Activated T-cell treated with anti-CD3 and anti-CD28 coated beads, Interleukin-2, amount 50 U/mL, for 72 hours (primary cell): Measurements from ENCODE around the gene TLE3. TPM values are rescaled to one million over a fixed set of nuclear protein-coding genes. Genes with fewer than 3 reads are reported as not detected.

Experiments used
- ATAC-seq, 2 donors: fragments of 150-1000 bp; cut with Tn5 transposase; replicated peaks in 1 of 2; 2 replicates each; pipeline ENCODE4 v1.10.0; 2021; ENCODE audit warnings: moderate library complexity in 2 of 2, mild to moderate bottlenecking in 1 of 2
- DNase-seq, 2 donors: peaks; one replicate each; pipeline ENCODE4 v3.0.0; 2021 to 2022; ENCODE audit warnings: mixed read lengths in 1 of 2
- H3K27ac Mint-ChIP-seq: one replicate; pipeline ENCODE4 v1.8.0; 2022; ENCODE audit warnings: mild to moderate bottlenecking, moderate library complexity, mixed read lengths
- H3K27me3 Mint-ChIP-seq: one replicate; pipeline ENCODE4 v1.8.0; 2022; ENCODE audit warnings: low read depth, mixed read lengths
- H3K36me3 Mint-ChIP-seq, 2 donors: one replicate each; pipeline ENCODE4 v1.8.0; 2022; ENCODE audit warnings: mixed read lengths in 2 of 2, mild to moderate bottlenecking in 1 of 2; ENCODE audit not compliant: insufficient read depth in 2 of 2
- H3K4me1 Mint-ChIP-seq: one replicate; pipeline ENCODE4 v1.8.0; 2022; ENCODE audit warnings: low read depth, mixed read lengths
- H3K4me3 Mint-ChIP-seq, 2 donors: one replicate each; pipeline ENCODE4 v1.8.0; 2022; ENCODE audit warnings: mild to moderate bottlenecking in 2 of 2, mixed read lengths in 2 of 2, moderate library complexity in 2 of 2
- H3K9me3 Mint-ChIP-seq, 2 donors: one replicate each; pipeline ENCODE4 v1.8.0; 2022; ENCODE audit warnings: mixed read lengths in 2 of 2
- total RNA-seq, 2 donors: library from RNA; stranded (reverse); gene quantifications; one replicate each; pipeline ENCODE4 v1.2.3, GENCODE V29; 2022

The TLE3 gene
- total RNA-seq, 2 donors from 2014 or later, result 84.6 to 112 TPM

DNA sequence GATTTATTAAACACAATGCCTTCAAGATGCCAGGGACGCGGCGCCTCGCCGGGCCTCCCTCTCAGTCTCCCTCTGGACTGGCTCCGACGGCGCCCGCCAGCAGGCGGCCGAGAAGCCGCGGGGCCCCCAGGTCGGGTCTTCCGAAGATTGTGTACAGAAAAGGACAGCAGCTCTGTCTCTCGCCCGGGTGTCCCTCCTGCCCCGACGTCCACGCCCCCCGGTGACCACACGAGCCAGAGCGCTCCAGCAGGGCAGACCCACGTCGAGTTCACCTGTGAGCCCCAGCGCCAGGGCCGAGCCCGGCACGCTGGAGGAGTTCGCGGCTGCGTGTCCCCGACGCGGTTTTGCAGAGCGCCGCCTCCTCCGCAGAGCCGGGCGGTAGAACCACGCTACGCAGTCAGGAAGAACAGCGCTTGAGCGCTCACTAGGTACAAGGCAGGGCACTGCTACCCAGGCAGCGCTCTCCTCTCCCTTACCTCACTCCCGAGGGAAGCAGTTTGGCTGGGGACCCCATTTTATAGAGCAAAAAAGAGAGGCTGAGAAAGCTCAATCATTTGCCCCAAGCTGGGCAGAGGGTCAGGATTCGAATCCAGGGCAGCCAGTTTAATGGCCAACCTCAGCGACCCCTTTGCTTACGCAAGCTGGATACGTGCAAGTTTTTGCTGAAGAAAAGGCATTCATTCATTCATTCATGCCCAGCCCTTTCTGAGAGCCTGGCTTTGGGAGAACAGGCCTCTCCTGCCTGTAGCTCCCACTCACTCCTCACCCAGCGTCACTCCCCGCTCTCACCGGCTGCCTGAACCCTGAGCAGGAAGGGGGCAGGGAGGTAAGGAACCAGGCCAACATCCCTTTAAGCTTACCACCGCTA is 3.0 kb upstream of the TLE3 start:
- Mint-ChIP-seq H3K4me1 (peaks cover 40% of the 10 kb centered on the region), H3K27me3 (peaks cover 28% of the 10 kb centered on the region), H3K4me3 (peak overlapping the region; percentile 92 to 99), H3K27ac (no peak overlapping the region), H3K36me3 (peaks cover 3 to 5% of the 10 kb centered on the region in 2 donors), H3K9me3 (no peaks in the 10 kb centered on the region)
- peak; percentile 29 to 34 for ATAC-seq
- peak; percentile 74 to 75 for DNase-seq

GRCh38 chr15:70099967-70100473 is 2.3 kb upstream of the TLE3 start:
- Mint-ChIP-seq H3K36me3 (peaks cover 5% of the 10 kb centered on the region in 2 donors), H3K4me3 (peak overlapping the region; percentile 92 to 99), H3K27ac (peak overlapping the region; percentile 99), H3K27me3 (peaks cover 28% of the 10 kb centered on the region), H3K4me1 (peaks cover 43% of the 10 kb centered on the region), H3K9me3 (no peaks in the 10 kb centered on the region)
- ATAC-seq, result no peak
- peak in 1 of 2 donors; percentile 31 for DNase-seq

GRCh38 chr15:70099167-70099966 is 1.6 kb upstream of the TLE3 start:
- Mint-ChIP-seq H3K4me1 (peaks cover 50% of the 10 kb centered on the region), H3K9me3 (no peaks in the 10 kb centered on the region), H3K27me3 (peaks cover 23% of the 10 kb centered on the region), H3K36me3 (peaks cover 5 to 6% of the 10 kb centered on the region in 2 donors), H3K4me3 (peak overlapping the region; percentile 92 to 99), H3K27ac (peak overlapping the region; percentile 99)
- DNase-seq, result peak; percentile 100
- ATAC-seq, result peak; percentile 69 to 70

- DNase-seq (peak; percentile 33 to 55), ATAC-seq (no peak)
- H3K27ac Mint-ChIP-seq, result peak overlapping the region; percentile 47
- peak overlapping the region; percentile 92 to 99 for H3K4me3 Mint-ChIP-seq
- H3K27me3 Mint-ChIP-seq, result peaks cover 21% of the 10 kb centered on the region
- H3K9me3 Mint-ChIP-seq, result no peaks in the 10 kb centered on the region
- peaks cover 6 to 9% of the 10 kb centered on the region in 2 donors for H3K36me3 Mint-ChIP-seq
- H3K4me1 Mint-ChIP-seq, result peaks cover 57% of the 10 kb centered on the region
These were observed 897 bp upstream of the TLE3 start for GRCh38 chr15:70098461-70099166.

GRCh38 chr15:70098153-70098460 is 390 bp upstream of the TLE3 start:
- DNase-seq, result no peak
- peak overlapping the region; percentile 87 for H3K27ac Mint-ChIP-seq
- no peaks in the 10 kb centered on the region for H3K9me3 Mint-ChIP-seq
- H3K4me1 Mint-ChIP-seq, result peaks cover 58% of the 10 kb centered on the region
- H3K36me3 Mint-ChIP-seq, result peaks cover 10 to 12% of the 10 kb centered on the region in 2 donors
- peak overlapping the region; percentile 92 to 99 for H3K4me3 Mint-ChIP-seq
- no peak for ATAC-seq
- peaks cover 18% of the 10 kb centered on the region for H3K27me3 Mint-ChIP-seq

DNA sequence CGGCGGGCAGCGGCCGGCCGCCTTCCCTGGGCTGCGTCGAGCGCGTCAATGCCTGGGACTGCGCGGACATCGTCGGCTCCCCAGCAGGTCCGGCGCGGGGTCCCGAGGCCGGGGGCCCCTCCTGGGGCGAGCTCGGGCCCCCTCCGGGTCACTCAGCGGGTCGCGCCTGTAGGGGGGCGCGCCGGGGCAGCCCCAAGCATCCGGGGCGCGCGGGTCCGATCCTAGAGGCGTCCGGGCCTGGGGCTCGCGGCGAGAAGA is 725 bp downstream of the TLE3 start:
- H3K9me3 Mint-ChIP-seq, result no peaks in the 10 kb centered on the region
- ATAC-seq, result no peak
- H3K4me3 Mint-ChIP-seq, result peak overlapping the region; percentile 92 to 99
- H3K27me3 Mint-ChIP-seq, result peaks cover 7% of the 10 kb centered on the region
- H3K4me1 Mint-ChIP-seq, result peaks cover 61% of the 10 kb centered on the region
- H3K27ac Mint-ChIP-seq, result no peak overlapping the region
- DNase-seq, result no peak
- H3K36me3 Mint-ChIP-seq, result peaks cover 10 to 19% of the 10 kb centered on the region in 2 donors

DNA sequence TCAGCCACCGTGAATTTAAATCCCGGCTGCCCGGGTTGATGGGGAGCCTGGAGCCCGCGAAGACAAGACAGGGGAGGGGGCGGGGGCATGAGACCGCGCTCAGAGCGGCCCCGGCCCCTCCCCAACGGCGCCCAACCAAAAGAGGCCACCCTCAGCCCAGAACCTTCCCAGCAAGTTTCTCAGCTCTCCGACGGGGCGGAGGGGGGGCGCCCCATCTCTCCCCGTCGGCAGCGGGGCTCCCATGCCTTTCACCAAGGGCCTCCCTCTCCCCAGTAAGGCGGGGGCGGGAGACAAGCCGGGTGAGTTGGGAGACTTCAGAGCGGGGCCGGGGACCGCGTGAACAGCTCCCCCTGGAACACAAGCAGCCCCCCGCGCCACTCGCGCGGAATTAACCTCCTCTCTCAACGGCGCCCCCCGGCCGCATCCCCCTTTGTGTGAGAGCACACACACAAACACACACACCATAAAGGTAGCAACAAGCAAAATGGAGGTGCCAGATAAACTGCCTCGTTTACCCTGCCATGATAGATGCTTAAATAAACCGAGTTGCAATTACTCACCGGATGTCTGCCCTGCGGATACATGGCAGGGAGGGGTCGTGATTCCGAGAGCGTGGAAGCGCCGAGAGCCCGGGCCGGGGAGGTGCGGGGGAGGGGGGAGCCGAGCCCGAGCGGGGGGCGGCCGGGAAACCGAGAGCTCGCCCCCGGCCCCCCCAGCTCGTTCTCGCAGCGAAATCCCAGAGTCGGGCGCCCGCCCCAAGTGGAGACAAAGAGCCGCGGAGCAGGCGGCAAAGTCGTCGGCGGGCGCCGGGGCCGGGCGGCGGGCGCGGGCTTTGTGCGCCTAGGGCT is 1.3 kb downstream of the TLE3 start:
- peaks cover 67% of the 10 kb centered on the region for H3K4me1 Mint-ChIP-seq
- DNase-seq (peak; percentile 59 to 64), ATAC-seq (peak; percentile 1)
- peaks cover 10 to 19% of the 10 kb centered on the region in 2 donors for H3K36me3 Mint-ChIP-seq
- no peaks in the 10 kb centered on the region for H3K9me3 Mint-ChIP-seq
- H3K27me3 Mint-ChIP-seq, result peaks cover 1% of the 10 kb centered on the region
- peak overlapping the region; percentile 91 to 95 for H3K4me3 Mint-ChIP-seq
- H3K27ac Mint-ChIP-seq, result peak overlapping the region; percentile 75

DNA sequence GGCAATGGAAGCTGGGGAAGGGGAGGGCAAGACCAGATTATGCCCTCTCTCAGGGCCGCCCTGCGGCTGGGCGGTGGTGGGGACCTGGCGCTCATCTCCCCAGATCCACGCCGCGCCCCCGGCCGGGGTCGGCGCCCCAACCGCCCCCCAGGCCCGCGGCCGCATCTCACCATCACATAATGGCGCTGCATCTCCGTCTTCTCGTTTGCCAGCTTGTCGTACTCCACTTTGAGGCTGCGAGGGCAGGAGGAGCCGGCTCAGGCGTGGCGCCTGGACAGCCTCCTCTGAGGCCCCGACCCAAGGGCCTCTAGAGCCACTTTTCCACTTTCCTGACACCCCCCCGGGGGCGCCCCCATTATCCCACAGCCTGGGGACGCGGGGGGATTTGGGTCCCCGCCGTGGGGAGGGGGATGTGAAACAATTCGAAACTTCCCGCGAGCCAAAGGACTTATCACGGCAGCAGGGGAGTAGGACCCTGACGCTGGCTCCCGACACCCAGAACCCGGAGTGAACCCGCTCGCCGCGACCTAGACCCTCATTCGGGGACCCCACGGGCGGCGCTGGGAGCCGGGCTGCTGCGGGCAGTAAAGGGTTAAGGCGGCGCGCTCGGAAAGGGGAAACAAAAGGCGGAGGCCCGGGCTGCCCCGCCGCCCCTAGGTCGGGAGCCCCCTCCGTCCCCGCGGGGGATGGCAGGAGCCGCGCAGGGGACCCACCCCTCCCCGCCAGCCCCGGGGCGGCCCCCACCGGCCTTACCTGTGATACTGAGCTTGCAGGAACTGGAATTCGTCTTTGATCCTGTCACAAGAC is 2.1 kb downstream of the TLE3 start:
- peak; percentile 63 to 68 for DNase-seq
- Mint-ChIP-seq H3K27ac (peak overlapping the region; percentile 34), H3K36me3 (peaks cover 10 to 21% of the 10 kb centered on the region in 2 donors), H3K4me3 (peak overlapping the region; percentile 91 to 95), H3K27me3 (no peaks in the 10 kb centered on the region), H3K9me3 (no peaks in the 10 kb centered on the region), H3K4me1 (peaks cover 71% of the 10 kb centered on the region)
- ATAC-seq, result no peak

GRCh38 chr15:70094690-70095311 is 2.9 kb downstream of the TLE3 start:
- peak overlapping the region; percentile 91 to 95 for H3K4me3 Mint-ChIP-seq
- DNase-seq (no peak), ATAC-seq (no peak)
- H3K27me3 Mint-ChIP-seq, result no peaks in the 10 kb centered on the region
- no peaks in the 10 kb centered on the region for H3K9me3 Mint-ChIP-seq
- H3K4me1 Mint-ChIP-seq, result peaks cover 72% of the 10 kb centered on the region
- peaks cover 13 to 24% of the 10 kb centered on the region in 2 donors for H3K36me3 Mint-ChIP-seq
- H3K27ac Mint-ChIP-seq, result peak overlapping the region; percentile 47

DNA sequence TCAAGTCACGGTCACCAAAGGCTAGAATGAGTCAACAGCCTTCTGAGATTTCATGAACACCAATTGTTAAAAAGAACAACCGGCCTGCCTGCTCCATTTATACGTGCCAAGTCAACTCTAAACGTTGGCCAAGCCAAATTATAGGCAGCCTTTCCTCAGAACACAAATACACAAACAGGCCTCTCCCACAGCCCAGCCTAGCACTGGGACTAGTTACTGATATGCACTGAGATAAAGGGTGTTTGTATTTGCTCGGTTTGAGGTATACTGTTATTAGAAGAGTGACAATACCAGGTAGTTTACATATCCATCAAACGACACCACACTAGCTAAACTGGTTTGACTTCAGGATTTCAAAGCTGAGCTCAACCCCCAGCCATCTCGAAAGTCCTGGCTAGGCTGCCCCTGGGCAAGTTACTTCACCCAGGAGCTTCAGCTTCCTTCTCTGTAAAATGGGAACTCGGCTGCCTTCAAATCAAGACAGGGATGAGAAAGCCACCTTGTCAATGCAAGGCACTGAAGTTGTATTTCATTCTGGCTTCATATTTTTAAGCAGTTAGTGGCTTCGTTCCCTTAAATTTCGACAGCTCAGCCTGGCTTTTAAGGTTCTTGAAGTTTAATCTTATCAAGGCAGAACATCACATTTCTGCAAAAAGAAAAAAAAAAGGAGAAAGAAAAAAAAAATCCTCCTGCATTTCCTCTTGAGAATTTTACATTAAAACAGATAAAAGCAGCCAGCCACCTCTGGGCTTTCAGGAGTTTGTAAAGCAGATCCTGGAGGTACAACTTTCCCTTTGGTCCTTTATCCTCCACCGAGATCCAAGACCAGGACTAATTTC is 4.0 kb downstream of the TLE3 start:
- peak overlapping the region; percentile 65 to 95 for H3K4me3 Mint-ChIP-seq
- peak overlapping the region; percentile 20 for H3K27ac Mint-ChIP-seq
- no peaks in the 10 kb centered on the region for H3K9me3 Mint-ChIP-seq
- peaks cover 13 to 24% of the 10 kb centered on the region in 2 donors for H3K36me3 Mint-ChIP-seq
- DNase-seq (peak in 1 of 2 donors; percentile 41), ATAC-seq (peak in 1 of 2 donors; percentile 3)
- no peaks in the 10 kb centered on the region for H3K27me3 Mint-ChIP-seq
- H3K4me1 Mint-ChIP-seq, result peaks cover 76% of the 10 kb centered on the region

DNA sequence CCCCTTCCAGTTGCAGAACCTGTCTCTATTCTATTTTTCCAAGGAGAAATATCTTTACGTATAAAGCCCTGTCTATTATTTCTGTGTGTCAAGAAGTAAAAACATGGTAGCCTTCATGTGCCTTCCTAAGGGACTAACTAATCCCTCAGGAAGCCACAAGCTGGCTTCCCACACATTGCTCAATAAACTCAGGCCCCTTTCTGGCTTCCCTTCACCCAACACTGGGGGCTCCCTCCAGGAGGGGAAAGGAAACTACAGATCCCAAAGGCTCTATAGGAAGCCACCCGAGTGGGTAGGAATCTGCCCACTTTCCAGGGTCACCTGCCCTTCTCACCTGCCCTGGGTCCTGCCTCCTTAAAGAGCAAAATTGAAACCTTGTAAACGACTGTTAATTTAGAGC is 4.6 kb downstream of the TLE3 start:
- Mint-ChIP-seq H3K27me3 (no peaks in the 10 kb centered on the region), H3K36me3 (peaks cover 15 to 24% of the 10 kb centered on the region in 2 donors)

More for the DNA sequence above, 4.6 kb downstream of the TLE3 start:
- Mint-ChIP-seq H3K27ac (peak overlapping the region; percentile 36), H3K4me3 (peak overlapping the region; percentile 65 to 95), H3K9me3 (no peaks in the 10 kb centered on the region), H3K4me1 (peaks cover 78% of the 10 kb centered on the region)
- ATAC-seq (no peak), DNase-seq (no peak)
